Forelimb muscle (tissue), 1 donor: ENCODE measurements around the gene NPLOC4. TPM values are rescaled to one million over a fixed set of nuclear protein-coding genes. Genes with fewer than 3 reads are reported as not detected.

Experiments
- DNase-seq: peaks from one replicate; pipeline ENCODE4 v3.0.0-alpha.2; 2013; ENCODE audit warnings: low read depth
- polyA plus RNA-seq: library from polyadenylated mRNA; unstranded; fragments of 120-200 nt; gene quantifications from one replicate; pipeline ENCODE4 v1.2.1, GENCODE V29; 2013; ENCODE audit not compliant: insufficient read length

Gene NPLOC4
- polyA plus RNA-seq, 1 donor: 57.9 TPM

DNA sequence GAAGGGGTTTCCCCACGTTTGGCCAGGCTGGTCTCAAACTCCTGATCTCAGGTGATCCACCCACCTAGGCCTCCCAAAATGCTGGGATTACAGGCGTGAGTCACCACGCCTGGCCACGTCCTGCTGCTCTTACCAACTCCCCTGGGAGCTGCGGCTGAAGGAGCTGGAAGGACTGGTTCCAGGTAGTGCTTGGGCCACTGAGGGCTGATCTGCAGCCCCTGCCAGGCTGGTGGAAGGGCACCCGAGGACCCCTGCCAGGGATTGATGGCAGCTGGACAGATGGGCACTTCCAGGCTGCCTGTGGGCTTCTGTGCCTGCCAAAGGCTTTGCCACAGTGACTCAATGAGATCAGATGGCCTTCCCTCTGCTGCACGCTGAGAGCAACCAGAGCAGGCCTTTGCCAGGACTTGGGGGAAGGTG is 27.1 kb upstream of the NPLOC4 start:
- DNase-seq: no peak

DNA sequence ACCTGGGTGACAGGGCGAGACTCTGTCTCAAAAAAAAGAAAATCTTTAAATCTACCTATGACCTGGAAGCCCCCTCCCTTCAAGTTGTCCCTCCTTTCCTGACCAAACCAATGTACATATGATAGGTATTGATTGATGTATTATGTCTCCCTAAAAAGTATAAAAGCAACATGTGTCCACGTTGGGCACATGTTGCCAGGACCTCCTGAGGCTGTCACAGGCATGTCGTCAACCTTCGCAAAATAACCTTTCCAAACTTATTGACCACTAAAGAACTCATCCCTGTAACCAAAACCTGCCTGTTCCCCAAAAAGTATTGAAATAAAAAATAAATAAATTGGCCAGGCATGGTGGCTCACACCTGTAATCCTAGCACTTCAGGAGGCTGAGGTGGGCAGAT is 25.1 kb upstream of the NPLOC4 start:
- no peak for DNase-seq

DNA sequence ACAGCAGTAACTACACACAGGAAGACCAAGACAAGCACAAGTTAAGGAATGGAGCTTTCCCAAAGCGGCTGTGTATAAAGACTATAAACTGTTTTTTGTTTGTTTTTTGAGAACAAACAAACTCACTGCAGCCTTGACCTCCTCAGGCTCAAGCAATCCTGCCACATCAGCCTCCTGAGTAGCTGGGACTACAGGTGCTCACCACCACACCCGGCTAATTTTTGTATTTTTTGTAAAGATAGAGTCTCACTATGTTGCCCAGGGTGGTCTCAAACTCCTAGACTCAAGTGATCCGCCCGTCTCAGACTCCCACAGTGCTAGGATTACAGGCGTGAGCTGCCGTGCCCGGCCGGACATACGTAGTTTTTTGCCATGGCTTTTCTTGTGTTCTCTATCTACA is 23.5 kb upstream of the NPLOC4 start:
- DNase-seq: no peak

DNA sequence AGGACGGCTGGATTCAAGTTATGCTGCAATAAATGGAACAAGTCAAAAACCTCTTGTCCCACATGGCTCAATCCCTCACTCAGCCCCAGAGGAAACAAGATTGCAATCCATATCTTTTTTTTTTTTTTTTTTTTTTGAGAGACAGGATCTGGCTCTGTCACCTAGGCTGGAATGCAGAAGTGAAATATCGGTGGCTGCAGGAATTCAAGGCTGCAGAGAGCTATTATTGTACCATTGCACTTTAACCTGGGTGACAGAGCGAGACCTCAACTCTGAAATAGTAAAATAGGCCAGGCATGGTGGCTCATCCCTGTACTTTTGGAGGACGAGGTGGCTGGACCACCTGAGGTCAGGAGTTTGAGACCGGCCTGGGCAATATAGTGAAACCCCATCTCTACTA is 22.1 kb upstream of the NPLOC4 start:
- DNase-seq: no peak

DNA sequence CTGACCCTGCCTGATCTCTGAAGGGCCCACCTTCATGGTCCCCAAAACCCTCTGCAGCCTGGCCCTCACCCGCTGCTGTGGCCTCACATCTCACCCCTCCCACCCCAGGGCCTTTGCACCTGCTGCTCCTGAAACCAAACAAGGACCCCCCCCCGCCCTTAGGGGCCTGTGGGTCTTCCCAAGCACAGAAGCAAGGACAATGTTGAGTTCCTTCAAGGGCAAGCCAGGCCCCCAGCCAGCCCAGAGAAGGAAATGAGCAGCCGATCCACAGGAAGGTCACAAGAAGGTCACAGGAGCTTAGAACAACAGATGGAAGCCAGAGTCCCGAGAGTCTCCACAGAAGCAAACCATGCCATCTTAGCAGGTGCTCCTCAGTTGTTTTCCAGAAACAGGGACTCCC is 19.9 kb upstream of the NPLOC4 start:
- DNase-seq: no peak

DNA sequence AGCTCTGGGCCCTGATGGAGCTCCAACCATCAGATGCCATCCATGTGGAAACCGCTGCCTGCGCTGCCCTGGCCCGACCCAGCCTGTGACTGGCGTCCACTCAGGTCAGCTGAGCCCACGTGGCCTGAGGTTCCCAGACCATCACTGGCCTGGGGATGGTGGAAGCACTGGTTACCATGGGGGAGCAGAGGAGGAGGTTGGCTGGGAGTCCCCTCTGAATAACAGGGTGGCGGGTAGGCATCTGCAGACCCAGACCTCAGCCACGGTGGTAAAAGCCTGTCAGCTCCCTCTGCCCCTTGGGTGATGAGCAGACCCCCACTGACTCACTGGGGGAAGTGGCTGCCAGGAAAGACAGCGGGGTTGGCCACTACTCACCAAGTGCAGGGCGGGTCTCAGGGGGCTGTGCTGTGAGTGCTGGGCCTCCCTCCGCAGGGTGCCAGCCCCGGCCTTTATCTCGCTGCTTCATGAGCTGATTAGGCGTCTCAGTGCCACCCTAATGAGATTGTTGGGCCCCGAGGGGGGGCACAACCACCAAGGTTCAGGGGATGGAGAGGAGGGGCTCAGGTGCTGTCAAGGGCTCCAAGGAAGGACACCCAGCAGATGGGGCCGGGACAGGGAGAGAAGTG is 19.3 kb upstream of the NPLOC4 start, which contains the start of gene PDE6G:
TSS of gene PDE6G (minus strand) at position 425 of the 626 bp plus-strand sequence. CDS start 3,237 bp downstream, outside the sequence.
- DNase-seq: no peak

DNA sequence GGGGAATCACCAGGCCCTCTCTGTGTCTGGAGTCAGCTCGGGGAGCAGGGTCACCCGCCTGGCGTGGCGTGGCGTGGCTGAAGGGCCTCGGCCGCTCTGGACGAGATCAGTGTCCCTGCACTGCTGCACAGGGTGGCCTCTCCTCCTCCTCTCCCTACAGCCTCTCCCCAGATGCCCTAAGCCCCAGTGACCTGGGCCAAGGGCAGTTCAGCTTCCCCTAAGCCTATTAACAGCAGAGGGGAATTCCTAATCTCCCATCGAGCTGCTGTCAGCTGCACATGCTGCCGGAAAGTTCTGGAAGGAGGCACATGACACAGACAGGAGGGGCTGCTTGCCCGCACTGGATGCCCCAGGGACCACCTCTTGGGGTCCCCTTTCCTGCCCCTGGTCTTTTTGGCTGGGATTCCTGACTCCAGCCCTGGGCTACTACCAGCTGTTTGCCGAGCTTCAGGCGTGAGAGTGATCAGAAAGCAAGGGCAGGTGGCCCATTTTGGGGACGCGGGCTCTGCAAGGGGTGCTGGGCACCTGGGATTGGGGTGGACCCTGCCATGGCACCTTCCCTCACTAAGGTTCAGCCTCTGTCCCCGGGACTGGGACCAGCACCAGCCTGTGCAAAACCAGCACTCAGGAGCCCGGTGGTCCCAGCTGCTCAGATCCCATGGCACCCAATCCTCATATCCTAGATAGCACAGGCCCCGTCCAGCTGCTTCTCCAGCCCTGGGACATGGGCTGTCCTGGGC is 18.6 kb upstream of the NPLOC4 start:
- DNase-seq: no peak

DNA sequence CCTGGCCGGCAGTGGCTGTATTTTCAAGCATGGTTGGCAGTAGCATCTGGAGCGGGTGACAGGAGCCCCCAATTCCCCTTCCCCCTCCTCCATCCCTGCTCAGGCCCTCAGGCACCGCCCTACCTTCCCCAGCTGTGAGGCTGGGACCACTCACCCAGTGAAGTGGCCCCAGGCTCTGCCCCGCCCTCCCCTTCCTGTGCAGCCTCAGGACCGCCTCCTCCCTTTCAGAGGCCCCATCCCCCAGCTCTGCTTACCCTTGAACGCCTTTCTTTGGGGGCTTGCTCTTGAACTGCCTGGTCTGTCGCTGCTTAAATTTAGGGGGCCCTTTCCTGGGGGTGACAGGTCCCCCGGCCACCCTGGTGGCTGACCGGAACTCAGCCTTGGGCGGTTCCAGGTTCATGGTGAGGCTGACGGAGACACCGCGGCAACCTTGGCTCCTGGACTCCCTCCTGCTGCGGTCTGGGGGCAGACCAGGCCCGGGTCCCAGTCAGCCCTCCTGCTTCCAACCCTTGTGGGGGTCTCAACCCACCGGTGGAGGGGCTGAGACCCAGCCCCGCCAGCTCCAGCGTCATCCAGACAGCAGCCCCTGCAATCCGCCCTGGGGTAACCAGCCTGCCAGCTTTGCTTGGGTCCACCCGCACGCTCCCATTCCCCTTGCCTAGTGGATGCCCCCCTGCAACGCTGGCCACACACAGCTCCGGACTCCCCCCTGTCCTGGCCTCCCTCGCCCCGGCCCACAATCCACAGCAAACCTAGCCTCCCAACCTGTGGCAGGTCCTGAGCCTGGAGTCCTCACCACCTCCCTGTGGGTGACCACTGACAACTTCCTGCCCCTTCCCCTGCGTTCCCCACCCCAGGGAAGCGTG is 16.2 kb upstream of the NPLOC4 start:
- no peak for DNase-seq

DNA sequence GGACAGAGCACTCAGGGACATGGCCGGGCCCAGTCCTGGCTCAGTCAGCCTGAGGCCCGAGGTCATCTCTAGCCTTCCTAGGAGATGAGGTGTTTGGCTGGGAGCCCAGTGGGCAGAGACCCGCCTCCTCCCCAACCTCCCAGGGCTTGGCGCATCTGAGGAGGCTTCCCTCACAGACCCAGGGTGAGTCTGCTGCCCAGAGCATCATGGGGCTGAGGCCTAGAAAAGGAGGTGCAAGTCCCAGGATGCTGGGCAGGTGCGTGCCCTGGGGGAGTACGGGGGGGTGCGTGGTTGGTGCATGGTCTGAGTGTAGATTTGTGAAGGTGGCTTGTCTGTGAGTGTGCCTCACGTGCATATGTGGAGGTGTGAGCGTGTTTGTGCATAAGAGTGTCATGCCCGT is 14.8 kb upstream of the NPLOC4 start:
- DNase-seq: no peak

DNA sequence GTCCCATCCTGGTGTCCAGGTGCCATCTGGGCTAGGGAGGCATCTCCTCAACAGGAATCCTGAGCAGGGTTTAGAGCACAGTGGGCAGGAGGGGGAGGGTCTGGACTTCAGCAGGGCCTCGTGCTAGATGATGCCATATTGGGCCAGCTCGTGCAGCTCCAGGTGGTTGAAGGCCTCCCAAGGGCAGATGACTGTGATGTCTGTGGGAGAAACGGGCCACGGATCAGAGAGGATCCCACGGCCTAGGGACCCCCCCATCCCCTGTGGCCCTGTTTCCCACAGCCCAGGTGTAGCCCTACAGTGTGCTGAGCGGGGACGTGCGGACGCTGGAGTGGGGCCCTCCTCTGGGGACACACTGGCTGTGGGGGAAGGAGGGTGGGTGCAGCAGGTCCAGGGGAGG is 14.0 kb upstream of the NPLOC4 start:
- DNase-seq: no peak

DNA sequence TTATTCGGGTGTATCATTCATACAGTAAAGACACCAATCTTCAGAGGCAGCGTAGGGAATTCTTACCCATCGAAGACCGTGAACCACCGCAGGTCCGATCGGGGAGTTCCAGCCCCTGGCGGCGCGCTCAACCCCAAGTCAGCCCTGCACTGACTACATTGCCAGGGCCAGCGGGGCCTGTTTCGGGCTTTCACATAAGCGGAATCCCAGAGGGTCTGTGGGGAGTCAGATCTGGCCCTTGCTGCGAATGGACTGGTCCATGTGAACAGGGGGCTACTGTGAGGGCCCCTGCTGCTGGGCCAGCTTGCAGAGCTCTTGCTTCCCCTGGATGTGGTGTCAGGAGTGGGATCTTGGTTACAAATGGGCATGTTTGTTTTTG is 11.8 kb upstream of the NPLOC4 start:
- DNase-seq: no peak

DNA sequence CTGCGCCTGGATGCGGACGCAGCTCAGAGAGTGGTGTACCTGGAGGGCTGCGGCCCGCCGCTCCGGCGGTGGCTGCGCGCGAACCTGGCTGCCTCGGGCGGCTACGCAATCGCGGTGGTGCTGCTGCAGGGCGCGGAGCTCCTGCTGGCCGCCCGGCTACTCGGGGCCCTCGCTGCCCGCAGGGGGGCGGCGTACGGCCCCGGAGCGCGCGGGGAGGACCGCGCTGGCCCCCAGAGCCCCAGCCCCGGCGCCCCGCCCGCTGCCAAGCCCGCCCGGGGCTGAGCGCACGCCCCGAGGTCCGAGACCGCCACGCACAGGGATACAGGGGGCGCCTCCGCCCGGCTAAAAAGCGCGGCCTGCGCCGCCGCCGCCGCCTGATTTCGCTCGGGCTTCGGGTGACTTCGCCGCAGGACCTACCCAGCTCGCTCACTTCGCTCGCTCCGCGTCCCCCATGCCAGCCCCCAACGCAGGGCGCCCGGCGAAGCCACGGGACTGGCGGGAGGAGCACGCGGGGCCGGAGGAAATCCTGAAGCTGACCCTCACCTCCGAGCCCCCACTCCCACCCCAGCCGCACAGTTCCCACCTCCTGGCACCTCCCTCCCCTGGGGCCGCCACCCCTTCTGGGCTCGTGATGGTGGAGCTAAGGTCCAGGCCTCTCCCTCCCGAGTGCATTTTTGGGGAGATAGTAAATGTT is 11.2 kb upstream of the NPLOC4 start:
- no peak for DNase-seq

DNA sequence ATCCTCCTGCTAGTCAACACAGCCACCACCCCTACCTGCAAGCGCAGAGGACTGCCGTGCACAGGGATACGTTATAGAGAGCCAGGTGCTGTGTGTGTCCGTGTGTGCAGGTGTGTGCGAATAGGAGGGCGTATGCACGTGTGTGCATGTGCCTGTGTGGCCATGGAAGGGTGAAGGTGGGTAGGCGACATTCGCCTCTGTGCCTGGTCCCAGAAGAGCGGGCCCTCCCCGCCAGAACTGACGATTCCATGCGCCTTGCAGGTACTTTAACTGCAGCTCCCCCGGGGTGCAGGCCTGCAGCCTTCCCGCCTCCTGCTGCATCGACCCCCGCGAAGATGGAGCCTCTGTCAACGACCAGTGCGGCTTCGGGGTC is 10.7 kb upstream of the NPLOC4 start:
- no peak for DNase-seq

DNA sequence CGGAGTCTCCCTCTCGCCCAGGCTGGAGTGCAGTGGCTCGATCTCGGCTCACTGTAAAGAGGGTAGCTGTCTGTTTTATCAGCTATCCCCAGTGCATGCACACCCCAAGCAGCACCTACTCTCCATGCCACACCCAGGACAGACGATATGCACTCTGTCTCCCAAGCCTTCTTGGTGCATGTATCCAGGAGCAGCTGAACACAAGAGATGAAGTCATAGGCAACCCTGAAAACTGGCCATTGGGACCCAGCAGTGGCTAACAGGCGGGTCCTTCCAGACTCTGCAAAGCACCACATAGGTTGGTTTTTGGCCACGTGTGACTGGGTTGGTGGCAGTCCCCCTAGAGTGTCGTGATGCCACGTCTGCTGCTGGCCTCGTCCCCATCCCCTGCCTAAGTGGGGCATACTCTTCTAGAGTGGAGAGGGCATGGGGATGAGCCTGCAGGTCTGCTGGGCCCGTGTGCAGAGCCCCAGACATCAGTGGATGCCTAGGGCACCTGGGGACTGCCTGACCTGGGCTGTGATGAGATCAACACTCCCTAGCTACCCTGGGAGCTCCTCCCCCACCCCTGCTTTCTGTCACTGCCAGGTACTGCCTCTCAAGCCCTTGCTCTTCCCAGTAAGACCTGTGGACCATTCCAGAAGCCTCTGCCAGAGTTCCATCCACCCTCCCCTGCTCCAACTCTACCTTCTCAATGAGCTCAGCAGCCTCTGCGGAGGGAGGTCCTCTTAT is 10.1 kb upstream of the NPLOC4 start:
- DNase-seq: no peak

DNA sequence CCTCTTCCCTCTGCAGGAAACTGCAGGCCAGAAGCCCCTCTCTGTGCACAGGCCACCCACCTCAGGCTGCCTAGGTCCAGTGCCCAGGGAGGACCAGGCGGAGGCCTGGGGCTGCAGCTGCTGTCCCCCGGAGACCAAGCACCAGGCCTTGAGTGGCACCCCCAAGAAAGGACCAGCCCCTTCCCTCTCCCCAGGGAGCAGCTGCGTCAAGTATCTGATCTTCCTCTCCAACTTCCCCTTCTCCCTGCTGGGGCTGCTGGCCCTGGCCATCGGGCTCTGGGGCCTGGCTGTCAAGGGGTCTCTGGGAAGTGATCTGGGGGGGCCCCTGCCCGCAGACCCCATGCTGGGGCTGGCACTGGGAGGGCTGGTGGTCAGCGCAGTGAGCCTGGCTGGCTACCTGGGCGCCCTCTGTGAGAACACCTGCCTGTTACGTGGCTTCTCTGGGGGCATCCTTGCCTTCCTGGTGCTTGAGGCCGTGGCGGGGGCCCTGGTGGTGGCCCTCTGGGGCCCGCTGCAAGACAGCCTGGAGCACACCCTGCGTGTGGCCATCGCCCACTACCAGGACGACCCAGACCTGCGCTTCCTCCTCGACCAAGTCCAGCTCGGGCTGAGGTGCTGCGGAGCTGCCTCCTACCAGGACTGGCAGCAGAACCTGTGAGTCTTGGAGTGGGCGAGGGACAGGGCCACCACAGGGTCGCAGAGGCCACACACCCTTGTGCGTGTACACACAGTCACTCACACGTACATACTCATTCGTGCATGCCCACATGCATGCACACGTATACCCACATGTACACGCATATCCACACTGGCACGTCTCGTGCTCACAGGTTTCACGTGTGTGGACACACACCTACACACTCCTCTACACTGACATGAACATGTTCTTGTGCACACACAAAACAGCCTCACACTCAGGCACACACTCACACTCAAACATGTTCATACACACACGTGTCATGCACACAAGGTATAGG is 8.4 kb upstream of the NPLOC4 start:
- DNase-seq: no peak

DNA sequence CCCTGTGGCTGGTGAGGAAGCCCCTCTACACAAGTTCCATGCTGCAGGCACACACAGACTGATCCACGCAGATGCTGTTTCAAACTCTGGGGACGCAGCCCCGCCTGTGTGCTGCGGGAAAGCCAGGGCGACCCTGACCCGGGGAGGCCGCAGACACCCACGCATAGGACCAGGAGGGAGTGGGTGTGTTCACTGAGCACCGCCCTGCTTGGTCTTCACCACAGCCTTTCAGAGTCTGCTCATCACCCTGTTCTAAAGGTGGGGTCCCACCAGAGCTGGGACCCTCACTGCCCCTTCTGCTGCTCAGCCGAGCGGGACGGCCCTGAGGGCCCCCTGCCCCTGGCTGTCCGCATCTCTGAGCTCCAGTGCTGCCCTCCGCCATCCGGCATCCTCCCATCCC is 7.6 kb upstream of the NPLOC4 start:
- no peak for DNase-seq

DNA sequence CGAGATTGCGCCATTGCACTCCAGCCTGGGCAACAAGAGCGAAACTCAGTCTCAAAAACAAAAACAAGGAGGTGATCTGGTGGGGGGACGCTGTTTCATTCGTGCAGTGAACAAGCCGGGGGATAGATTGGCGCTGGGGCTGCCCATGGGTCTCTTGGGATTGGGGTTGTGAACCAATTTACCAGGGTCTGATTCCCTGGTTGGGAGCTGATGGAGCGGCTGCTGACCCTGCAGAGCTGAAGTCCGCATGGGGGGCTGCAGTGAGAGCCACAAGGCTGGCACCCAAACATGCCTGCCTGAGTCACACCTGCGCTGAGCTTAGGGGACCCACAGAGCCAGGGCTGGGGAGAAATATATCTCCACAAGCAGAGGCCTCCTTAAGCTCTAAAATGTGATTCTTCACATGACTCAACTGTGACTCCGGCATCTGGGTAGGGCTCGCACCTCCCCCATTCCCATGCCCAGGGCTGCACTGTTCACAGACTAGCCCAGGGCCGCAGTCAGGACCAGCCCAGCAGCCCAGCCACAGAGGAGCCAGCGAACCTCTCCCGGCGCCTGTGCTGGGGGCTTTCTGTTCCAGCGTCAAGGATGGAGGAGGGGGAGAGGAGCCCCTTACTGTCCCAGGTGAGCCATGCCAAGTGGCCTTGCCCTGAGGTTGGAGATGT is 5.0 kb upstream of the NPLOC4 start:
- no peak for DNase-seq

DNA sequence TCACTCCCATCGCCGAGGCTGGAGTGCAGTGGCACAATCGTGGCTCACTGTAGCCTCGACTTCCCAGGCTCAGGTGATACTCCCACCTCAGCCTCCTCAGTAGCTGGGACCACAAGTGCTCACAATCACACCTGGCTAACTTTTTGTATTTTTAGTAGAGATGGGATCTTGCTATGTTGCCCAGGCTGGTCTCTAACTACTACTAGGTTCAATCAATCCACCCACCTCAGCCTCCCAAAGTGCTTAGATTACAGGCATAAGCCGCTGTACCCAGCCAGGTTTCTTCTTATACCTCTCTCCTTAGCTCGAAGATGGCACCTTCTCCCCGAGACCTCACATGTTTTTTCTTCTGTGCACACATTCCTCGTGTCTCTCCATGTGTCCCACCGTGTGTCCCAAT is 3.1 kb upstream of the NPLOC4 start:
- no peak for DNase-seq

DNA sequence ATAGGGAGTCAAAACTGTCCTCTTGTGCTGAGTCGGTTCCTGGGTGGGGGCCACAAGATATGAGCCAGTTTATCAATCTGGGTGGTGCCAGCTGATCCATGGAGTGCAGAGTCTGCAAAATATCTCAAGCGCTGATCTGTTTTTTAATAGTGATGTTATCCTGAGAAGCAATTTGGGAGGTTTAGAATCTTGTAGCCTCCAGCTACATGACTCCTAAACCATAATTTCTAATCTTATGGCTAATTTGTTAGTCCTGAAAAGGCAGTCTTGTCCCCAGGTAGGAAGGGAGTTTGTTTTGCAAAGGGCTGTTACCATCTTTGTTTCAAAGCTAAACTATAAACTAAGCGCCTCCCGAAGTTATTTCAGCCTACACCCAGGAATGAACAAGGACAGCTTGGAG is 1.8 kb upstream of the NPLOC4 start:
- no peak for DNase-seq
